Loucy (cell line): ENCODE measurements around the gene SERINC2.
"Not testable (repeated sequence)": the region's sequence is repeated elsewhere in the genome, so short reads cannot be mapped to it uniquely, and the experiment has no call there.

ENCODE experiments used
- EZH2phosphoT487 ChIP-seq: fragments of 200-600 bp; IDR thresholded peaks from 2 replicates; pipeline ENCODE4 v1.6.1; 2018; ENCODE audit warnings: antibody characterized with exemption, mild to moderate bottlenecking, moderate library complexity, borderline replicate concordance
- TF ChIP-seq, protein P1 (sequence below): fragments of 200-600 bp; sonication (generic); conservative IDR thresholded peaks from 2 replicates; pipeline ENCODE4 v1.5.1; 2014; ENCODE audit warnings: mild to moderate bottlenecking, antibody characterized with exemption, low read length

GRCh38 chr1:31472673-31473072 is 59.7 kb downstream of the SERINC2 start:
- TF ChIP-seq, protein P1, sequence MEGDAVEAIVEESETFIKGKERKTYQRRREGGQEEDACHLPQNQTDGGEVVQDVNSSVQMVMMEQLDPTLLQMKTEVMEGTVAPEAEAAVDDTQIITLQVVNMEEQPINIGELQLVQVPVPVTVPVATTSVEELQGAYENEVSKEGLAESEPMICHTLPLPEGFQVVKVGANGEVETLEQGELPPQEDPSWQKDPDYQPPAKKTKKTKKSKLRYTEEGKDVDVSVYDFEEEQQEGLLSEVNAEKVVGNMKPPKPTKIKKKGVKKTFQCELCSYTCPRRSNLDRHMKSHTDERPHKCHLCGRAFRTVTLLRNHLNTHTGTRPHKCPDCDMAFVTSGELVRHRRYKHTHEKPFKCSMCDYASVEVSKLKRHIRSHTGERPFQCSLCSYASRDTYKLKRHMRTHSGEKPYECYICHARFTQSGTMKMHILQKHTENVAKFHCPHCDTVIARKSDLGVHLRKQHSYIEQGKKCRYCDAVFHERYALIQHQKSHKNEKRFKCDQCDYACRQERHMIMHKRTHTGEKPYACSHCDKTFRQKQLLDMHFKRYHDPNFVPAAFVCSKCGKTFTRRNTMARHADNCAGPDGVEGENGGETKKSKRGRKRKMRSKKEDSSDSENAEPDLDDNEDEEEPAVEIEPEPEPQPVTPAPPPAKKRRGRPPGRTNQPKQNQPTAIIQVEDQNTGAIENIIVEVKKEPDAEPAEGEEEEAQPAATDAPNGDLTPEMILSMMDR = not testable (repeated sequence)
- not testable (repeated sequence) for TF ChIP-seq EZH2phosphoT487
